ENCODE results near the gene ZGPAT. TPM values are rescaled to one million over a fixed set of nuclear protein-coding genes. Genes with fewer than 3 reads are reported as not detected.

ZGPAT gene
- total RNA-seq, 1 donor from 2014 or later = 34.6 TPM

- H3K27ac Mint-ChIP-seq = no peak overlapping the region
- no peak overlapping the region for H3K4me3 Mint-ChIP-seq
- no peak for TF ChIP-seq CTCF (IDR thresholded peaks at IDR 0.05; ENCODE audit: unreplicated experiment)
Observed at GRCh38 chr20:63745424-63745805, 37.6 kb downstream of the ZGPAT start.

GRCh38 chr20:63745961-63746731 lies 38.3 kb downstream of the ZGPAT start:
- Mint-ChIP-seq H3K9me3 (no peaks in the 10 kb centered on the region), H3K27ac (no peak overlapping the region), H3K36me3 (peaks cover 2% of the 10 kb centered on the region), H3K4me3 (no peak overlapping the region), H3K4me1 (no peaks in the 10 kb centered on the region), H3K27me3 (ENCODE audit: low read depth) (no peaks in the 10 kb centered on the region)
- DNase-seq (ENCODE audit: low spot score in 2 of 2, unreplicated experiment in 2 of 2) = no peak
- TF ChIP-seq CTCF (IDR thresholded peaks at IDR 0.05; ENCODE audit: unreplicated experiment) = no peak

More at GRCh38 chr20:63745424-63745805, 37.6 kb downstream of the ZGPAT start:
- no peaks in the 10 kb centered on the region for H3K4me1 Mint-ChIP-seq
- H3K27me3 Mint-ChIP-seq (ENCODE audit: low read depth) = no peaks in the 10 kb centered on the region
- DNase-seq (ENCODE audit: low spot score in 2 of 2, unreplicated experiment in 2 of 2) = no peak
- H3K9me3 Mint-ChIP-seq = no peaks in the 10 kb centered on the region
- peaks cover 2% of the 10 kb centered on the region for H3K36me3 Mint-ChIP-seq

- no peak for TF ChIP-seq CTCF (IDR thresholded peaks at IDR 0.05; ENCODE audit: unreplicated experiment)
- no peak overlapping the region for H3K27ac Mint-ChIP-seq
- no peaks in the 10 kb centered on the region for H3K9me3 Mint-ChIP-seq
- H3K4me1 Mint-ChIP-seq = no peaks in the 10 kb centered on the region
- H3K36me3 Mint-ChIP-seq = peaks cover 2% of the 10 kb centered on the region
- H3K27me3 Mint-ChIP-seq (ENCODE audit: low read depth) = no peaks in the 10 kb centered on the region
- DNase-seq (ENCODE audit: low spot score in 2 of 2, unreplicated experiment in 2 of 2) = no peak
- H3K4me3 Mint-ChIP-seq = no peak overlapping the region
Observed at GRCh38 chr20:63746751-63747315, 39.0 kb downstream of the ZGPAT start.

- Mint-ChIP-seq H3K27ac (no peak overlapping the region), H3K27me3 (ENCODE audit: low read depth) (no peaks in the 10 kb centered on the region), H3K9me3 (no peaks in the 10 kb centered on the region), H3K4me1 (no peaks in the 10 kb centered on the region), H3K4me3 (no peak overlapping the region), H3K36me3 (peaks cover 2% of the 10 kb centered on the region)
- no peak for DNase-seq (ENCODE audit: low spot score in 2 of 2, unreplicated experiment in 2 of 2)
- no peak for TF ChIP-seq CTCF (IDR thresholded peaks at IDR 0.05; ENCODE audit: unreplicated experiment)
Observed at GRCh38 chr20:63747622-63748069, 39.8 kb downstream of the ZGPAT start.

GRCh38 chr20:63748070-63748933 lies 40.5 kb downstream of the ZGPAT start:
- Mint-ChIP-seq H3K27ac (no peak overlapping the region), H3K9me3 (no peaks in the 10 kb centered on the region), H3K4me3 (no peak overlapping the region), H3K4me1 (no peaks in the 10 kb centered on the region), H3K27me3 (ENCODE audit: low read depth) (no peaks in the 10 kb centered on the region), H3K36me3 (peaks cover 2% of the 10 kb centered on the region)
- no peak for DNase-seq (ENCODE audit: low spot score in 2 of 2, unreplicated experiment in 2 of 2)
- TF ChIP-seq CTCF (IDR thresholded peaks at IDR 0.05; ENCODE audit: unreplicated experiment) = no peak

All from mesothelial cell of epicardium (in vitro differentiated cells).